Tibial nerve (tissue), 4 donors: Measurements from ENCODE around the gene DOC2A.
A peak's percentile ranks its signal among the peaks of the same experiment; 100 is the strongest.

ENCODE experiments used
- EP300 ChIP-seq, 2 donors: sonication (generic); formaldehyde crosslinking; IDR thresholded peaks; one replicate each; pipeline ENCODE4 v1.6.1; 2017; ENCODE audit warnings: antibody characterized with exemption in 2 of 2, mild to moderate bottlenecking in 1 of 2
- POLR2A ChIP-seq, 2 donors: fragments of 450-650 bp; IDR thresholded peaks; one replicate each; pipeline ENCODE4 v1.6.1; 2017; ENCODE audit warnings: antibody characterized with exemption in 2 of 2, mild to moderate bottlenecking in 2 of 2, moderate library complexity in 2 of 2
- TF ChIP-seq, protein P1 (sequence below), 5 experiments: fragments of 200-600 bp in 3 of 5; fragments of 450-650 bp in 2 of 5; sonication (generic) in 3 of 5; IDR thresholded peaks; one replicate each; pipeline ENCODE4 v1.5.1; 2016 to 2019; ENCODE audit warnings: antibody characterized with exemption in 5 of 5, mild to moderate bottlenecking in 3 of 5, moderate library complexity in 2 of 5

- TF ChIP-seq EP300 (IDR thresholded peaks at IDR 0.05) (peak in 1 of 2 donors; percentile 73), POLR2A (IDR thresholded peaks at IDR 0.05) (peak in 1 of 2 donors; percentile 71)
- TF ChIP-seq, protein P1, sequence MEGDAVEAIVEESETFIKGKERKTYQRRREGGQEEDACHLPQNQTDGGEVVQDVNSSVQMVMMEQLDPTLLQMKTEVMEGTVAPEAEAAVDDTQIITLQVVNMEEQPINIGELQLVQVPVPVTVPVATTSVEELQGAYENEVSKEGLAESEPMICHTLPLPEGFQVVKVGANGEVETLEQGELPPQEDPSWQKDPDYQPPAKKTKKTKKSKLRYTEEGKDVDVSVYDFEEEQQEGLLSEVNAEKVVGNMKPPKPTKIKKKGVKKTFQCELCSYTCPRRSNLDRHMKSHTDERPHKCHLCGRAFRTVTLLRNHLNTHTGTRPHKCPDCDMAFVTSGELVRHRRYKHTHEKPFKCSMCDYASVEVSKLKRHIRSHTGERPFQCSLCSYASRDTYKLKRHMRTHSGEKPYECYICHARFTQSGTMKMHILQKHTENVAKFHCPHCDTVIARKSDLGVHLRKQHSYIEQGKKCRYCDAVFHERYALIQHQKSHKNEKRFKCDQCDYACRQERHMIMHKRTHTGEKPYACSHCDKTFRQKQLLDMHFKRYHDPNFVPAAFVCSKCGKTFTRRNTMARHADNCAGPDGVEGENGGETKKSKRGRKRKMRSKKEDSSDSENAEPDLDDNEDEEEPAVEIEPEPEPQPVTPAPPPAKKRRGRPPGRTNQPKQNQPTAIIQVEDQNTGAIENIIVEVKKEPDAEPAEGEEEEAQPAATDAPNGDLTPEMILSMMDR (IDR thresholded peaks at IDR 0.05), result peak; percentile 35 to 93 (median 48)
Observed at GRCh38 chr16:29961479-29962343, 49.1 kb downstream of the DOC2A start, which contains the start of gene TMEM219.
